ENCODE data around the gene SPATA13.

DNA sequence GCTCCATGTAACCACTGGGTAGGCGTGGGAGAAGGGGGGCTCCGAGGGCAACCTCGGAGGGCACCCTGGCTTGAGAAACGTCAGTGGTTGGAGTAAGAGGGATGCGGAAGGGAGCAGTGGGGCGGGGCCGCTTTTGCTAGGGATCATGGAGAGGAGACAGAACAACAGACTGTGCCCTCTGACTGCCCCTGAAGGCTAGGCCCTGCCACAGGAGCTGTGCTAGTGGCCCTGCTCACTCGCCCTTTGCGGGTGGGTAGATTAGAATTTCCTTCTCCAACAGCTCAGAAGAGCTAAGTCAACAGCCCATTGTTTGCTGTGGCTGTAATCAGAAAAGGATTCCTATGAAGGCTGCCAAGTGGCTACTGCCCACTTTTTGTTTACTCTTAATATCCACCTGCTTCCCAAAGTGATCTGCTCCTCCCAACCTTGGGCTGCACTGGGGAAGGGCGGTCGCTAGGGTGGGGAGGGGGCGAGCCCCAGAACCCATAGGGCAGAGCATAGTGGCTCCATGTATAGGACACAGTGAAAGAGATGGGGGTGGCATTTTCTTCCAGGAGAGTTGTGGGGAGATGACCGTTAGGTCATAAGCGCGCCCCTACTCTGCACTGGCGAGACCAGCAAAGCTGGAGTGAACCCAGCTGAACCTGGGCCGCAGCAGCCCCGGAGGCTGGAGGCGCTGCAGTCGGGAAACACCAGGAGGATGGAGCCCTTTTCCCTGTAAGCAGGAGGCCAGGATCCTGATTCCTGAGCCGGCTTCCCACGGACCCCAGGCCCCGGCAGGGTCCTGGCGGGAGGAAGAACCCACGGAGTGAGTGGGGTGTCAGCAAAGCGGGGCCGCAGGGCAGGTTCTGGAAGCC lies 146.9 kb downstream of the SPATA13 start:
- TF ChIP-seq, protein P1, sequence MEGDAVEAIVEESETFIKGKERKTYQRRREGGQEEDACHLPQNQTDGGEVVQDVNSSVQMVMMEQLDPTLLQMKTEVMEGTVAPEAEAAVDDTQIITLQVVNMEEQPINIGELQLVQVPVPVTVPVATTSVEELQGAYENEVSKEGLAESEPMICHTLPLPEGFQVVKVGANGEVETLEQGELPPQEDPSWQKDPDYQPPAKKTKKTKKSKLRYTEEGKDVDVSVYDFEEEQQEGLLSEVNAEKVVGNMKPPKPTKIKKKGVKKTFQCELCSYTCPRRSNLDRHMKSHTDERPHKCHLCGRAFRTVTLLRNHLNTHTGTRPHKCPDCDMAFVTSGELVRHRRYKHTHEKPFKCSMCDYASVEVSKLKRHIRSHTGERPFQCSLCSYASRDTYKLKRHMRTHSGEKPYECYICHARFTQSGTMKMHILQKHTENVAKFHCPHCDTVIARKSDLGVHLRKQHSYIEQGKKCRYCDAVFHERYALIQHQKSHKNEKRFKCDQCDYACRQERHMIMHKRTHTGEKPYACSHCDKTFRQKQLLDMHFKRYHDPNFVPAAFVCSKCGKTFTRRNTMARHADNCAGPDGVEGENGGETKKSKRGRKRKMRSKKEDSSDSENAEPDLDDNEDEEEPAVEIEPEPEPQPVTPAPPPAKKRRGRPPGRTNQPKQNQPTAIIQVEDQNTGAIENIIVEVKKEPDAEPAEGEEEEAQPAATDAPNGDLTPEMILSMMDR (conservative IDR thresholded peaks at IDR 0.05 in 1 of 2, IDR thresholded peaks at IDR 0.05 in 1 of 2; ENCODE audit: low read depth in 1 of 2, low read length in 2 of 2), result no peak
- TF ChIP-seq EZH2 (IDR thresholded peaks at IDR 0.05; ENCODE audit: low read length, missing control alignments), result no peak

All from fibroblast of lung (primary cell).